DMS114 treated with DMSO at 0.1 percent for 48 hours (cell line): Measurements from ENCODE around the gene AFF3.

Experiments used
- DNase-seq: peaks from one replicate; lab custom pipeline; 2025; ENCODE audit not compliant: unreplicated experiment; lab: John Stamatoyannopoulos, UW

The AFF3 gene

GRCh38 chr2:99862566-99862965 is 279.8 kb downstream of the AFF3 start:
- DNase-seq: no peak

- DNase-seq: no peak
These were observed 281.0 kb downstream of the AFF3 start for GRCh38 chr2:99861376-99861760.

GRCh38 chr2:99860720-99861375 is 281.5 kb downstream of the AFF3 start:
- no peak for DNase-seq

- no peak for DNase-seq
These were observed 283.3 kb downstream of the AFF3 start for GRCh38 chr2:99858951-99859596.

DNA sequence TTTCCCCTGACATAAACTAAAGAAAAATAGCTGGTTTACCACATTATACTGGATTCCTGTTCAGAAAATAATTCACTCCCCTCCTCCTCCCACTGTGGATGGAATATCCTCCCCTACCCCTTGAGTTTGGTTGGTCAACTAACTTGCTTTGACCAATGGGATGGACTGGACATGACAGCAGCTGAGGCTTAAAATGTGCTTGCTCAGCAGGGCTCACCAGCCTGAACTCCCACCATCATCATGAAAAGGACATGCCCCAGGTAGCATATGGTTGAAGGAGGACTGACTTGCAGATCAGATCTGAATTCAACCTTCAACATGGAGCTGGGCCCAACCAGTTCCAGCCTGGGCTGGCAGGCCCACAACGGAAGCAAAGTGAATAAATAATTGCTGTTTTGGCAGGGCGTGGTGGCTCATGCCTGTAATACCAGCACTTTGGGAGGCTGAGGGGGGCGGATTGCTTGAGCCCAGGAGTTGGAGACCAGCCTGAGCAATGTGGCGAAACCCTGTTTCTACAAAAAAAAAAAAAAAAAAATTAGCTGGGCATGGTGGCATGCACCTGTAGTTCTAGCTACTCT is 284.4 kb downstream of the AFF3 start:
- no peak for DNase-seq

- DNase-seq: no peak
These were observed 285.0 kb downstream of the AFF3 start for GRCh38 chr2:99857372-99857771.

GRCh38 chr2:99856119-99856518 is 286.3 kb downstream of the AFF3 start:
- no peak for DNase-seq

- DNase-seq: no peak
These were observed 288.0 kb downstream of the AFF3 start for GRCh38 chr2:99854236-99854852.

- no peak for DNase-seq
These were observed 289.4 kb downstream of the AFF3 start for GRCh38 chr2:99852956-99853355.

DNA sequence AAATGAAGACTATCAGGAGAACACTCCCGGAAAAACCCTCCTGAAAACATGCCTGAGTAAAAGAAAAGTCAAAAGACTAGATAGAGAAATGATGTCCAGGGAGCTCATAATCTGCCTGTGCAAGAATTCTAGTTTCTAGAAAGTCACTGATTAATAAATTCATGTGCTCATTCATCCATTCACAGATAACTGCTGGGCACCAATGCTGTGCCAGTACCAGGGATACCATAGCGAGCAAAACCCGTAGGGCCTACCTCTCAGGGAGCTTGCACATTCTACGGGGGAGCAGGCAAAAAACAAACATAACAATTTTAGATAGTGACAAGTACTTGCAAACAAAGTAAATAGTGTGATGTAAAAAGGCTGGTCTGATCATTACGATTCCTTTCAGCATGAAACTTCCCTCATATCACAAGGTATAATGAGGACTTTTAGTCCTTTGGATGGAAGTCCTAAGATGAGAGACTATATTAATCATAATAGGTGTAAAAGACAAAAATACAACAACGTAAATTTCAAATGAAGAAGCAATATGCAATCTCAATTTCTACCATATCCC is 289.9 kb downstream of the AFF3 start:
- no peak for DNase-seq

DNA sequence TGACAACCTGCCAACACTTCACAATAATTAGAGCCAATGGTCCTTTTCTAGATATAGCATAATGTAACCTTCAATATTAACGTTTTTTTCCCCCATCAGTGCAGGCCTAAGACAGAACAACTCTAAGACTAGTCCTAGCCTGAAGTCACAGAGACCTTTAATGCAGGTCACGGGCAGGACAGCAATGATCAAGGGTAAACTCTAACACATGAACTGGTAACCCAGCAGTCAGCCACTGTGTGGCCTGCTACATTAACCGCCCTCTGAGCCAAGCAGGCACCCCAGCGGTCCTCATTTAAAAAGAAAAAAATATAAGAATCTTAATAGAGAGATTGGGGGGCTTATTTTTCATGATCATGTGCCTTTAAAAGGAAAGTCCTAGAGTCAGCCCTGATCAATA is 290.6 kb downstream of the AFF3 start:
- DNase-seq: no peak

GRCh38 chr2:99851089-99851488 is 291.3 kb downstream of the AFF3 start:
- no peak for DNase-seq

GRCh38 chr2:99850084-99850710 is 292.2 kb downstream of the AFF3 start:
- no peak for DNase-seq

DNA sequence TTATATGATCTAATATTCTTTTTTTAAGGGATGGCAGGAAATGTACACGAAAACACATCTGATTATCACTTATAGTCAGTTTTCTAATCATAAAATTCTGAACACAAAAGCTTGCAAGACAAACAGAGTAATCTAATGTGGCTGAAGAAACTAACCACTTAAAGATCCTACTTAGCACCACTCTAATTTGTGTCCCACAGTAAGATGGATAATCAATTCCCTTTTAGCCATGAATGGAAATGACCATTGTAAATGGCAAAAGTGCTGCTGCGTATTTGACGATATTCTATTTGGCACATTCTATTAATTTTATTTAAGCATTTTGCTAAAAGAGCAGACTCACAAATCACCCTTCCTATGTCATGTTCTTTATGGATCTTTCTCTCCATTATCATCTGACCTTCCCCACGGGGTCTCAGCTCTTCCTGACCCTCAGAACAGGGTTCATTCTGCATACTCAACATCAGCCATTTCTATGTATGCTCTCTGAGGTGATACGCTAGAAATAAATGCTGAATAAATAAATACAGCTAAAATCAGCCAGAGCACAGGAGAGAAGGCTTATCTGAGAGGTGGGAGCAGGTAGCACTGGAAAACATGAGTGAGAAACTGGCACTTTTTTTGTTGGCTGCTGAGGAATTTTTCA is 295.8 kb downstream of the AFF3 start:
- no peak for DNase-seq

- no peak for DNase-seq
These were observed 297.1 kb downstream of the AFF3 start for GRCh38 chr2:99845296-99845695.

DNA sequence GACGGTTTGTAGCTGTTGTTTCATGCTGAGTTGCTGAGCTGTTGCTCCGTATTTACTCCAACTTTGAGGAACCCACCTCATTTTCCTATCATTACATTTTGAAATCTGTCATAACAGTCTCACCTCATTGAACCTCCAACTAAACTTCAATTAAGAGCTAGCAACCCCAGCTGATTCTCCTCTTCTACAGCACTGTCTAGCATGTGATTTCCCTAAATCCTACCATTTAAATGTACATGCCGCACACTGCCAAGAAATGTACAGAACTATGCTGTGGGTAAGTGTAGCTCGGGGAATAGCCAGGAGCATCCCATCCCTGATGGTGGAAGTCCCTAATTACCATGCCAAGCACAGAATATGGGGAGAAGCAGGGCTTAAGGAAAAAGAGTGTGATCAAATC is 299.9 kb downstream of the AFF3 start:
- no peak for DNase-seq

DNA sequence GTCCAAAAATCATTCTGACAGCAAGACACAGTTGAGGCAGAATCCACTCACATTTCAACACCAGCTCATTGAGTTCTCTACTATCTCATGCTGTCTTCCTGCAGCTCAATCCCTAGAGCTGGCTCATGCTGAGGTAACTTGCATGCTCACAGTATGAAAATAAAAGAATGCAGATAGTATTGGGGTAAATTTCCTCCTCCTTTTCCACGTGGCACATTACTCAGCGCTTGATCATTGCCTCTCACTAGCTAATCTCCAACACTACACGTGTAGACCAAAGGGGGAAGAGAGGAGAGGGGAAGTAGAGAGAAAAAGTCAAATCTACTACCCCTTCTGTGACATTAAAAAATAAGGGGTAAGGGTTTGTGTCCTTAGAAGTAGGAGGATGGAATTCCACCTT is 300.6 kb downstream of the AFF3 start:
- DNase-seq: no peak

DNA sequence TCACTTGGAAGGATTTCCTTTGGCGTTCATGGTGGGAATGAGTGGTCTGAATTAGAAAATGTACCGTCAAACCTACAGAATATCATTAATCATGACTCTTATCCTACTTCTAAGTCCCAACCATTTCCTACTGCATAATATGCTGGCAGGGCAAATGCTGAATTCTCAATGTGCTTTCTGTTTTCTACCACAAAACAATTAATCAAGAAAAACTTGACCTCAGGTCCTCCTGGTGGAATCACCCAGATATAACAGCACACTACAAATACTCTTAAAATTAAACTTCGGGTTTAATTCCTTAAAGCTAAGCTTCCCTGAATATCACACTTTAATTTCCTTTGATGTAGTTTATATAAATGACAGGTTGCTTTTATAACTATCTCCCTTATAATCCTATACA is 301.6 kb downstream of the AFF3 start:
- DNase-seq: no peak

DNA sequence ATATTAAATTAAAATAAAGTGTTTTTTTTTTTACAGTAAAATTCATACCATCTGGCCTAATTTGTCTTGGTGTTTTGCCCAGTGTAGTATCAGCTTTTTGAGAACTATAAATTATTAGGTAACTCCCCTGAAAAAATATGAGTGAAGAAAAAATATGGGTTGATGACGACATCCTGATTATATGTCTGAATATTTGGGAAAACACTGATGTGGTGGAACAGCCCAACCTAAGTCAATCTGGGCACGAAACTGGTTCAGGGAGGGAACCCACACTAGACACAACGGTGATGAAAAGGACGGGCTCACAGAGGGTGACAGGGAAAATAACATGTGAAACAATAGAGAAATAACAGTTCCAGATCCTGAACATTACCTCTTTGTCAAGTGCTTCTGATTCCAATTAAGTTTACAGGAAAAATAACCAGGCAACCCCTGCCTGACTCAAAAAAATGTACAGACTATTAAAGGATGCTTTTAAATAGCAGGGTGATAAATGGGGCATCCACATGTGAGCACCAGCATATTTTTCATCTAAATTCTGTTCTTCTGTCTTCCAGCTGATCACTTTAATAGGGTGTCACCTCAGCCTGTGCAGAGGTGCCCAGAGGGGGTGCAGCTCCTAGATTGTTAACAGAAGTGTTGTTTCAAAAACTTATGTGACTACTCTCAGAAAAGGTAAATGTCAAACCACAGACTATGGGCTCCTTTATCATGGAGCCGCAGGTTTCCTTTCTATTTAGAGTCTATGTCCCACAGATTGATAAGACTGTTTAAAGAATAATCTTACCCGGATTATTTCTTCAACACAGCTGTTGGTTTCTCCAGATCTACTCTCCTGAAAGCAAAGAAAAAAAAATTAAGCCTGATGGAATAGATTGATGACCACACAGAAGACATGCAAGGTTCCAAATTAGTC is 305.4 kb downstream of the AFF3 start:
- no peak for DNase-seq

GRCh38 chr2:99834426-99834825 is 308.0 kb downstream of the AFF3 start:
- no peak for DNase-seq
